Endothelial cell of umbilical vein (primary cell): ENCODE data around the gene POLR1H. TPM values are rescaled to one million over a fixed set of nuclear protein-coding genes. Genes with fewer than 3 reads are reported as not detected.

ENCODE experiments used
- BruUV-seq: library from RNA; stranded (reverse); fragments of 400-500 nt; replicated peaks from 2 replicates; lab custom pipeline; 2021; lab: Mats Ljungman, UMichigan
- CTCF ChIA-PET: fragments of 300-600, 350-600 bp; sonication (Branson Sonifier 250); formaldehyde crosslinking; loops from one replicate; lab custom pipeline; 2021; ENCODE audit warnings: antibody characterized with exemption, inconsistent platforms; lab: Charles Lee
- POLR2A ChIA-PET: fragments of 300-600, 350-600 bp; sonication (Branson Sonifier 250); formaldehyde crosslinking; loops from one replicate; lab custom pipeline; 2021; ENCODE audit warnings: antibody characterized with exemption, inconsistent platforms; lab: Charles Lee
- DNase-seq: peaks from one replicate; pipeline ENCODE4 v3.0.0-alpha.2; 2011; ENCODE audit warnings: low read depth, low spot score
- FAIRE-seq: peaks from 2 replicates; lab custom pipeline; 2011; peaks lifted over from hg19 to GRCh38; lab: Jason Lieb, UNC
- H2AFZ ChIP-seq: 2 replicates; pipeline ENCODE4 v1.6.0; 2012; ENCODE audit warnings: low read depth, low read length, control low read depth, inconsistent platforms
- H3K27ac ChIP-seq: 2 replicates; pipeline ENCODE4 v1.5.1; 2011; ENCODE audit warnings: low read depth, mild to moderate bottlenecking, control low read depth, low read length, moderate library complexity; ENCODE audit not compliant: insufficient read depth
- H3K27me3 ChIP-seq, 2 experiments: 2 replicates each; pipeline versions ENCODE4 v1.6.0 to v1.6.1; 2011; ENCODE audit warnings: low read length in 2 of 2, mixed read lengths in 1 of 2; ENCODE audit not compliant: control insufficient read depth in 2 of 2, insufficient read depth in 2 of 2
- H3K36me3 ChIP-seq, 2 experiments: 2 replicates in 1 of 2; 3 replicates in 1 of 2; pipeline ENCODE4 v1.5.1; 2011; ENCODE audit warnings: low read length in 2 of 2, mild to moderate bottlenecking in 1 of 2, moderate library complexity in 1 of 2; ENCODE audit not compliant: control insufficient read depth in 2 of 2, insufficient read depth in 2 of 2; ENCODE audit errors: extremely low read depth in 1 of 2
- H3K4me1 ChIP-seq: 3 replicates; pipeline ENCODE4 v1.5.1; 2011; ENCODE audit warnings: mild to moderate bottlenecking, low read length; ENCODE audit not compliant: control insufficient read depth, insufficient read depth; ENCODE audit errors: extremely low read depth
- H3K4me2 ChIP-seq: 2 replicates; pipeline ENCODE4 v1.6.1; 2011; ENCODE audit warnings: low read length, control low read depth, mixed read lengths; ENCODE audit not compliant: insufficient read depth
- H3K4me3 ChIP-seq, 3 experiments: fragments of 200-600 bp in 1 of 3; sonication (generic), shearing (Covaris generic) in 1 of 3; replicated peaks in 1 of 3; 2 replicates each; pipeline ENCODE4 v1.5.1; 2011 to 2016; ENCODE audit warnings: control low read depth in 3 of 3, low read length in 3 of 3, mild to moderate bottlenecking in 2 of 3, inconsistent platforms in 1 of 3, low read depth in 1 of 3, moderate library complexity in 1 of 3; ENCODE audit not compliant: insufficient read depth in 1 of 3
- H3K79me2 ChIP-seq: 2 replicates; pipeline ENCODE4 v1.6.0; 2012; ENCODE audit warnings: low read length, inconsistent platforms; ENCODE audit not compliant: control insufficient read depth, insufficient read depth
- H3K9ac ChIP-seq: replicated peaks from 2 replicates; pipeline ENCODE3; 2011; ENCODE audit warnings: low read length, control low read depth; ENCODE audit not compliant: insufficient read depth; ENCODE audit errors: extremely low read depth
- H3K9me1 ChIP-seq: replicated peaks from 3 replicates; pipeline ENCODE4 v1.6.0; 2011; ENCODE audit warnings: mild to moderate bottlenecking, low read length; ENCODE audit not compliant: control insufficient read depth, insufficient read depth; ENCODE audit errors: extremely low read depth
- H3K9me3 ChIP-seq: replicated peaks from 2 replicates; pipeline ENCODE4 v1.5.1; 2012; ENCODE audit warnings: low read length, inconsistent platforms; ENCODE audit not compliant: control insufficient read depth, insufficient read depth
- H4K20me1 ChIP-seq: replicated peaks from 2 replicates; pipeline ENCODE3; 2011; ENCODE audit warnings: mild to moderate bottlenecking, low read length; ENCODE audit not compliant: control insufficient read depth, insufficient read depth; ENCODE audit errors: extremely low read depth
- EZH2 ChIP-seq: IDR thresholded peaks from 2 replicates; pipeline ENCODE4 v1.6.1; 2012; ENCODE audit warnings: borderline replicate concordance, low read depth, mild to moderate bottlenecking, moderate library complexity, low read length, inconsistent platforms; ENCODE audit not compliant: severe bottlenecking
- FOS ChIP-seq: IDR thresholded peaks from 2 replicates; pipeline ENCODE4 v1.6.1; 2011; ENCODE audit warnings: mild to moderate bottlenecking, low read length, moderate library complexity, borderline replicate concordance; ENCODE audit not compliant: insufficient read depth
- GATA2 ChIP-seq: IDR thresholded peaks from 2 replicates; pipeline ENCODE4 v1.7.0; 2011; ENCODE audit warnings: low read depth, mild to moderate bottlenecking, moderate library complexity, mixed read lengths, low read length; ENCODE audit not compliant: insufficient read length, insufficient read depth
- JUN ChIP-seq: IDR thresholded peaks from 2 replicates; pipeline ENCODE4 v1.6.1; 2011; ENCODE audit warnings: borderline replicate concordance, low read depth; ENCODE audit not compliant: insufficient read length, insufficient read depth
- MYC ChIP-seq: IDR thresholded peaks from one replicate; pipeline ENCODE4 v1.6.1; 2011; ENCODE audit warnings: mild to moderate bottlenecking, low read depth, low read length
- POLR2A ChIP-seq: IDR thresholded peaks from 2 replicates; pipeline ENCODE4 v1.6.1; 2012; ENCODE audit warnings: low read depth, mild to moderate bottlenecking, control low read depth, low read length
- POLR2AphosphoS5 ChIP-seq: IDR thresholded peaks from 2 replicates; pipeline ENCODE4 v1.6.1; 2012; ENCODE audit warnings: low read depth, mild to moderate bottlenecking, control low read depth, low read length, moderate library complexity; ENCODE audit not compliant: insufficient read depth
- dilution Hi-C: fragments of 300-500 bp; cut with MboI; formaldehyde crosslinking; loops from one replicate; pipeline ENCODE4 v1.15.0; 2019; ENCODE audit warnings: low sequenced_read_pairs; ENCODE audit not compliant: extremely low pct_ligation_motif_present
- intact Hi-C: fragments of 100-400 bp; cut with micrococcal nuclease; formaldehyde crosslinking; loops from one replicate; pipeline ENCODE4 v1.10.0; 2022
- polyA plus RNA-seq, 4 experiments: library from polyadenylated mRNA; depleted of rRNA in 3 of 4; stranded (reverse) in 3 of 4; unstranded in 1 of 4; fragments of >200 nt; gene quantifications; 2 replicates each; pipeline versions ENCODE4 v1.2.1 to v1.2.3, GENCODE V29; 2011 to 2012; ENCODE audit warnings: missing spikeins in 1 of 4
- total RNA-seq: library from RNA; stranded (reverse); gene quantifications from 2 replicates; pipeline ENCODE4 v1.2.3, GENCODE V29; 2021
- TF ChIP-seq, protein P1 (sequence below): IDR thresholded peaks from 2 replicates; pipeline ENCODE4 v1.6.1; 2011; ENCODE audit not compliant: insufficient read depth, insufficient read length
- TF ChIP-seq, protein P2 (sequence below), 2 donors: IDR thresholded peaks; 1 replicate in 1 of 2; 2 replicates in 1 of 2; pipeline ENCODE4 v1.5.1; 2011; ENCODE audit warnings: low read length in 2 of 2, mild to moderate bottlenecking in 2 of 2, moderate library complexity in 2 of 2, control low read depth in 1 of 2, inconsistent platforms in 1 of 2, low read depth in 1 of 2; ENCODE audit not compliant: insufficient read depth in 1 of 2; ENCODE audit errors: extremely low read depth in 1 of 2

Gene POLR1H
- total and polyA plus RNA-seq, 2 donors (not counting 3 experiments of a cell fraction or from before 2014, with no cell fraction given), result 32.5 to 65.3 TPM

DNA sequence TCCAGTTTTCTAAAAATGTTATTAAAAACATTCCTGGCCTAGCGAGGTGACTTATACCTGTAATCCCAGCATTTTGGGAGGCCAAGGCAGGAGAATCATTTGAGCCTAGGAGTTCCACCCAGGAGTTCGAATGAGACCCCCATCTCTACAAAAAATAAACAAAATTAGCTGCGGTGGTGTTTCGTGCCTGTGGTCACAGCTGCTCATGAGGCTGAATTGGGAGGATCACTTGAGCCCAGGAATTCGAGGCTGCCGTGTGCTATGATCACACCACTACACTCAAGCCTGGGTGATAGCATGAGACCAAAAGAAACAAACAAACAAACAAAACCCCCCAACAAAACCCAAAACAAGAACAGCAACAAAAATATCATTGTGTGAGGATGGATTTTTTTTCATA, 19.8 kb upstream of the POLR1H start:
- no peak overlapping the region for H3K4me2 ChIP-seq
- H3K9me1 ChIP-seq, result no peaks in the 10 kb centered on the region
- H3K9me3 ChIP-seq, result no peaks in the 10 kb centered on the region
- DNase-seq (no peak), FAIRE-seq (peak; percentile 53)
- H3K4me3 ChIP-seq, result no peak overlapping the region
- H4K20me1 ChIP-seq, result no peaks in the 10 kb centered on the region
- TF ChIP-seq EZH2, result no peak
- TF ChIP-seq GATA2, result no peak
- TF ChIP-seq FOS, result no peak
- no peak for TF ChIP-seq POLR2A
- TF ChIP-seq POLR2AphosphoS5, result no peak
- TF ChIP-seq, protein P1, sequence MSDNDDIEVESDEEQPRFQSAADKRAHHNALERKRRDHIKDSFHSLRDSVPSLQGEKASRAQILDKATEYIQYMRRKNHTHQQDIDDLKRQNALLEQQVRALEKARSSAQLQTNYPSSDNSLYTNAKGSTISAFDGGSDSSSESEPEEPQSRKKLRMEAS, result no peak
- TF ChIP-seq JUN, result no peak
- no peak for TF ChIP-seq MYC
- TF ChIP-seq, protein P2, sequence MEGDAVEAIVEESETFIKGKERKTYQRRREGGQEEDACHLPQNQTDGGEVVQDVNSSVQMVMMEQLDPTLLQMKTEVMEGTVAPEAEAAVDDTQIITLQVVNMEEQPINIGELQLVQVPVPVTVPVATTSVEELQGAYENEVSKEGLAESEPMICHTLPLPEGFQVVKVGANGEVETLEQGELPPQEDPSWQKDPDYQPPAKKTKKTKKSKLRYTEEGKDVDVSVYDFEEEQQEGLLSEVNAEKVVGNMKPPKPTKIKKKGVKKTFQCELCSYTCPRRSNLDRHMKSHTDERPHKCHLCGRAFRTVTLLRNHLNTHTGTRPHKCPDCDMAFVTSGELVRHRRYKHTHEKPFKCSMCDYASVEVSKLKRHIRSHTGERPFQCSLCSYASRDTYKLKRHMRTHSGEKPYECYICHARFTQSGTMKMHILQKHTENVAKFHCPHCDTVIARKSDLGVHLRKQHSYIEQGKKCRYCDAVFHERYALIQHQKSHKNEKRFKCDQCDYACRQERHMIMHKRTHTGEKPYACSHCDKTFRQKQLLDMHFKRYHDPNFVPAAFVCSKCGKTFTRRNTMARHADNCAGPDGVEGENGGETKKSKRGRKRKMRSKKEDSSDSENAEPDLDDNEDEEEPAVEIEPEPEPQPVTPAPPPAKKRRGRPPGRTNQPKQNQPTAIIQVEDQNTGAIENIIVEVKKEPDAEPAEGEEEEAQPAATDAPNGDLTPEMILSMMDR (IDR thresholded peaks at IDR 0.05; ENCODE audit: extremely low read depth in 1 of 2, insufficient read depth in 1 of 2, low read depth in 1 of 2, low read length in 2 of 2), result no peak
- no peaks in the 10 kb centered on the region for H3K79me2 ChIP-seq
- ChIA-PET CTCF (no interaction called here), POLR2A (no interaction called here)
- no peaks in the 10 kb centered on the region for H3K4me1 ChIP-seq
- no peak overlapping the region for H3K9ac ChIP-seq
- intact Hi-C loops (no loop called here), dilution Hi-C loops (no loop called here)
- no peak overlapping the region for H2AFZ ChIP-seq
- no TSS peak for BruUV-seq
- no peaks in the 10 kb centered on the region for H3K36me3 ChIP-seq
- no peak overlapping the region for H3K27ac ChIP-seq
- H3K27me3 ChIP-seq, result no peaks in the 10 kb centered on the region
